Gastrocnemius medialis (tissue), 4 donors: Measurements from ENCODE around the gene SYCE1.
"Not testable (repeated sequence)": the region's sequence is repeated elsewhere in the genome, so short reads cannot be mapped to it uniquely, and the experiment has no call there.

Source experiments
- POLR2A ChIP-seq, 2 donors: fragments of 450-650 bp; IDR thresholded peaks; one replicate each; pipeline ENCODE4 v1.6.1; 2017; ENCODE audit warnings: antibody characterized with exemption in 2 of 2, mild to moderate bottlenecking in 2 of 2, moderate library complexity in 2 of 2
- TF ChIP-seq, protein P1 (sequence below), 5 experiments: fragments of 450-650 bp in 3 of 5; fragments of 200-600 bp in 2 of 5; sonication (generic) in 2 of 5; IDR thresholded peaks in 4 of 5; conservative IDR thresholded peaks in 1 of 5; 1 replicate in 4 of 5; 2 replicates in 1 of 5; pipeline ENCODE4 v1.5.1; 2016 to 2019; ENCODE audit warnings: antibody characterized with exemption in 5 of 5, mild to moderate bottlenecking in 3 of 5, moderate library complexity in 3 of 5

DNA sequence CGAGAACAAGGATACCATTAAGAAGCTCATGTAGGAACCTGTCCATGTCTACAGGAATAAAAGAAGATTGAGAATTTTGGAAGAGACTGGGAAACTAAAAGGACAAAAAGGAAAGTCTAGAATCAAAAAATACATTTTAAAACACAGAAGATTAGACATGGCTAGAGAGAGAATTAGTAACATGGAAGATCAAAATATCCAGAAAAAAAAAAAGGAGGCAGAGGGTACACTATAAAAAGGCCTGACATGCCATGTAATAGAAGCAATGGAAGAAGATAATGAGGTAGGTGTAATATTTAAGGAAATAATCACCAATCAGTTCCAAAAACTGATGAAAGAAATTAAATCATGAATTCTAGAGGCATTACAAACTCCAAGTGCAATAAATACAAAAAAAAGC lies 8.1 kb upstream of the SYCE1 start:
- TF ChIP-seq, protein P1, sequence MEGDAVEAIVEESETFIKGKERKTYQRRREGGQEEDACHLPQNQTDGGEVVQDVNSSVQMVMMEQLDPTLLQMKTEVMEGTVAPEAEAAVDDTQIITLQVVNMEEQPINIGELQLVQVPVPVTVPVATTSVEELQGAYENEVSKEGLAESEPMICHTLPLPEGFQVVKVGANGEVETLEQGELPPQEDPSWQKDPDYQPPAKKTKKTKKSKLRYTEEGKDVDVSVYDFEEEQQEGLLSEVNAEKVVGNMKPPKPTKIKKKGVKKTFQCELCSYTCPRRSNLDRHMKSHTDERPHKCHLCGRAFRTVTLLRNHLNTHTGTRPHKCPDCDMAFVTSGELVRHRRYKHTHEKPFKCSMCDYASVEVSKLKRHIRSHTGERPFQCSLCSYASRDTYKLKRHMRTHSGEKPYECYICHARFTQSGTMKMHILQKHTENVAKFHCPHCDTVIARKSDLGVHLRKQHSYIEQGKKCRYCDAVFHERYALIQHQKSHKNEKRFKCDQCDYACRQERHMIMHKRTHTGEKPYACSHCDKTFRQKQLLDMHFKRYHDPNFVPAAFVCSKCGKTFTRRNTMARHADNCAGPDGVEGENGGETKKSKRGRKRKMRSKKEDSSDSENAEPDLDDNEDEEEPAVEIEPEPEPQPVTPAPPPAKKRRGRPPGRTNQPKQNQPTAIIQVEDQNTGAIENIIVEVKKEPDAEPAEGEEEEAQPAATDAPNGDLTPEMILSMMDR (IDR thresholded peaks at IDR 0.05 in 4 of 5, conservative IDR thresholded peaks at IDR 0.05 in 1 of 5): not testable (repeated sequence)
- not testable (repeated sequence) for TF ChIP-seq POLR2A (IDR thresholded peaks at IDR 0.05)
